LNCAP (cell line): ENCODE data around the gene PAQR9.

Source experiments
- CTCF ChIP-seq: fragments of 450-650 bp; IDR thresholded peaks from 2 replicates; pipeline ENCODE4 v1.5.1; 2017; ENCODE audit warnings: mild to moderate bottlenecking

Gene PAQR9

GRCh38 chr3:142923694-142924093 lies 39.8 kb downstream of the PAQR9 start:
- TF ChIP-seq CTCF: no peak

- no peak for TF ChIP-seq CTCF
Observed at GRCh38 chr3:142916605-142917004, 46.9 kb downstream of the PAQR9 start.

GRCh38 chr3:142915636-142916035 lies 47.8 kb downstream of the PAQR9 start:
- TF ChIP-seq CTCF: no peak

- TF ChIP-seq CTCF: no peak
Observed at GRCh38 chr3:142914286-142914811, 49.1 kb downstream of the PAQR9 start.

- no peak for TF ChIP-seq CTCF
Observed at GRCh38 chr3:142913432-142913831, 50.0 kb downstream of the PAQR9 start.

GRCh38 chr3:142912402-142913172 lies 50.9 kb downstream of the PAQR9 start:
- no peak for TF ChIP-seq CTCF
